ENCODE results near the gene CACNA1F.

Gene CACNA1F

GRCh38 chrX:49231333-49232000 is 1.7 kb downstream of the CACNA1F start:
- in situ Hi-C loops (cut with HindIII; ENCODE audit: low sequenced_read_pairs), result no loop called here

DNA sequence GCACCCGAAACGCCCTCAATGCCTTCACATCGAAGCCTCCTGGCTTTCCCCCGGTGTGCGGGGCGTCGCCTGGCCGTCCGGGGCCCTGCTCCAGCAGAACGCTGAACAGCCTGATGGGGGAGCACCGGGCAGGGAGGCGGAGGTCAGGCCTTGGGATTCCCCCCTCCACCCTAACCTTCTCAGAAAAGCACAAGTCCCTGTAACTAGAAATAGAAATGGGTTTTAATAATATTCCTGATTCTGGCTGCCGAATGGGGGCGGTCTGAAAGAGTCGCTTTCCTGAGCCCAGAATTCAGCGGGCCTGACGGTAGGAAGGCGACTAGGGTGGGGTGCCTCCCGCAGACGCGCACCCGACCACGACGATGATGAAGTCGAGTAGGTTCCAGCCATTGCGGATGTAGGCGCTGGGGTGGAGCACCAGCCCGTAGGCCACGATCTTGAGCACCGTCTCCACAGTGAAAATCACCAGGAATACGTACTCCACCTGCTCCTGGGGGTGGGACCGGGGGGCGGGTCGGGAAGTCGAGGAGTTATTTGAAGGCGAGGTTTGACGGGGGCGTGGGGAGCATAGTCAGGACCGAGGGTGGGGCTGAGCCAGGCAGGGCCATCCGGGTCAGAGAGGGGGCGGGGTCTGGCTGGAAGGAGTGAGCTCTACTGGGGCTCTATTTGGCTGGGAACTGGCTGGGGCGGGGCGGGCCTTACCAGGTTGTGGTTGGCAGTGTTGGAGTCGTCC is 2.5 kb downstream of the CACNA1F start:
- in situ Hi-C loops (cut with HindIII; ENCODE audit: low sequenced_read_pairs), result no loop called here

DNA sequence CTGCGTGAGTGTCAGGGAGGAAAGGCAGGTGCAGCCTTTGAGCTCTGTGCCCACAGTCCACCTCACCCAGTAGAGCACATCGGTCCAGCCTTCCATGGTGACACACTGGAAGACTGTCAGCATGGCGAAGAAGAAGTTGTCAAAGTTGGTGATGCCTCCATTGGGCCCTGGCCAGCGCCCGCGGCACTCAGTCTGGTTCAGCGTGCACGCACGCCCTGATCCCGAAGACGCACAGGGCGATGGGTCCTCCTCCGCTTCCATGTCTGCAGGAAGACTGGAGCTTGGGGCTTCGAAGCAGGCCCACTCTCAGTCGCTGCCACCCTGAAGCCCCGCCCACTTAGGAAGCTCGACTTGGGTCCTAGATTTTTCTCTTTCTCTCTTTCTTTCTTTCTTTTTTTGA is 5.0 kb downstream of the CACNA1F start:
- in situ Hi-C loops (cut with HindIII; ENCODE audit: low sequenced_read_pairs), result no loop called here

GRCh38 chrX:49227726-49228125 is 5.4 kb downstream of the CACNA1F start:
- in situ Hi-C loops (cut with HindIII; ENCODE audit: low sequenced_read_pairs), result no loop called here

DNA sequence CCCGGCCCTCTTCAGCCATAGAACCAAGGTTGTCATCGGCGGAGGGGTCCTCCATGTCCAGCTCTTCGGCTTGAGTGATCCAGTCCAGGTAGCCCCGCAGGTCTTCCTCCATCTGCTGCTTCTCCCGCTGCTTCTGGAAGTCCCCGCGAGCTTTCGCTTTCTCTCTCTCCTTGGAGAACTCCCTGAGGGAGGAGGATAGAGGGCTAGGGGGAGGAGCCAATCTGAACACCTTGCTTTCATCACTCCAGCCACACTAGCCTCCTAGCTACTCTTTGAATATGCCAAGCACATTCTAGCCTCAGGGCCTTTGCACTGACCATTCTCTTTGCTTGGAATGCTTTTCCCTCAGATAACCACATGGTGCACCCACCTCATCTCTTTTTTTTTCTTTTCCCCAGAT is 6.2 kb downstream of the CACNA1F start:
- in situ Hi-C loops (cut with HindIII; ENCODE audit: low sequenced_read_pairs), result no loop called here

DNA sequence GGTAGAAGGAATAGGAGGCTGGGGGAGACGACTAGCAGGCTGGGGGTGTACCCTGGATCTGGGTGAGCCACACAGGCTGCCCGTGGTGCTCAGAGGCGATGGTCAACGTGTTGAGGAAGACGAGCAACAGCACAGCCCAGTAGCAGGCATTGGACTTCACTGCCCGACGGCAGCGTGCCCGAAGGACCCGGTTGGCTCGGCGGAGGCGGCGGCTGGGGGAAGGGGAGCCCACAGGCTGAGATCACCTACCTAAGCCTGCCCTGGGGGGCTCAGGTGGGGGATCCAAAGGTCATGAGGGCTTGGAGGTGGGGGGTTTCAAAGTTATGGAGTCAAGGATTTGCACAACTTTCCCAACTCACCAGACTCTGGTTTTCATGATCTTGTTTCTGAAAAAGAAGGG is 7.3 kb downstream of the CACNA1F start:
- in situ Hi-C loops (cut with HindIII; ENCODE audit: low sequenced_read_pairs), result no loop called here

GRCh38 chrX:49221868-49222267 is 11.3 kb downstream of the CACNA1F start:
- in situ Hi-C loops (cut with HindIII; ENCODE audit: low sequenced_read_pairs), result no loop called here

- in situ Hi-C loops (cut with HindIII; ENCODE audit: low sequenced_read_pairs), result no loop called here
These were observed 13.0 kb downstream of the CACNA1F start for GRCh38 chrX:49220100-49220499.

- in situ Hi-C loops (cut with HindIII; ENCODE audit: low sequenced_read_pairs), result no loop called here
These were observed 18.1 kb downstream of the CACNA1F start for GRCh38 chrX:49214996-49215526.

GRCh38 chrX:49214416-49214815 is 18.7 kb downstream of the CACNA1F start:
- in situ Hi-C loops (cut with HindIII; ENCODE audit: low sequenced_read_pairs), result no loop called here

- in situ Hi-C loops (cut with HindIII; ENCODE audit: low sequenced_read_pairs), result no loop called here
These were observed 20.3 kb downstream of the CACNA1F start for GRCh38 chrX:49212861-49213260.

- in situ Hi-C loops (cut with HindIII; ENCODE audit: low sequenced_read_pairs), result no loop called here
These were observed 20.9 kb downstream of the CACNA1F start for GRCh38 chrX:49212209-49212608.

DNA sequence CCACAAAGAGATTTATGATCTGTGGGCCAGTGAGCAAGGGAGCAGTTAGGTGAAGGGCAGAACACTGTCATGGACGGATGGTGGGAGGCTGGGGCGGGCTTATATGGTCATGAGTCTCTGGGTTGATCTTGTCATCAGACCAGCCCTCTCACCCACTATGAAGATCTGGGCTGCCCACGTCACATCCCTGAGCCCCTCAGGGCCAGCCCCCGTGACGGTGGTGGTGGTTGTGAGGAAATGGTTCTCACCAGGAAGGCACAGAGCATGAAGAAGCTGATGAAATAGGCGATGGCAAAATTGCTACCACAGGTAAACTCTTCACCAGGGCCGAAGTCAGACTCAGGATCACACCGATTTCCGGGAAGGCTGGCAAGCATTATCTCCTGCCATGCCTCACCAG is 22.1 kb downstream of the CACNA1F start:
- in situ Hi-C loops (cut with HindIII; ENCODE audit: low sequenced_read_pairs), result no loop called here

- in situ Hi-C loops (cut with HindIII; ENCODE audit: low sequenced_read_pairs), result no loop called here
These were observed 22.7 kb downstream of the CACNA1F start for GRCh38 chrX:49210406-49210805.

GRCh38 chrX:49209434-49210251 is 23.5 kb downstream of the CACNA1F start:
- in situ Hi-C loops (cut with HindIII; ENCODE audit: low sequenced_read_pairs), result no loop called here

DNA sequence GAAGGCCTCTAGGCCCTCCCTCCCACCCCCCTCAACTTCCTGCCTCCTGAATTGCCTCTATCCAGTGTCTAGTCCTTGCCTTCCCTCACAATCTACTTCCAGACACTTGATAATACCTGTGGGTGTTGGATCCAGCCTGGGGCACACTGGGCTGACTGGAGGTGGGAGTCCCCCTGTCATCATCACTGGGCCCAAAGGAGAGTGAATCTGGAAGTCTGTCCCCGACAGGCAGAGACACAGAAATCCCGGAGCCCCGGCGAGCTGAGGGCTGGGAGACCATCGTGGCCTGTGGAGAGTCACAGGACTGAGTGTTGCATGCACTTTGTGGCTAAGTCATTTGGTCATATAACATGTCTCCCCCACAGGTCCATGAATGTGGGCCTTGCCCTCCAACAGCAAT is 24.7 kb downstream of the CACNA1F start:
- in situ Hi-C loops (cut with HindIII; ENCODE audit: low sequenced_read_pairs), result no loop called here

DNA sequence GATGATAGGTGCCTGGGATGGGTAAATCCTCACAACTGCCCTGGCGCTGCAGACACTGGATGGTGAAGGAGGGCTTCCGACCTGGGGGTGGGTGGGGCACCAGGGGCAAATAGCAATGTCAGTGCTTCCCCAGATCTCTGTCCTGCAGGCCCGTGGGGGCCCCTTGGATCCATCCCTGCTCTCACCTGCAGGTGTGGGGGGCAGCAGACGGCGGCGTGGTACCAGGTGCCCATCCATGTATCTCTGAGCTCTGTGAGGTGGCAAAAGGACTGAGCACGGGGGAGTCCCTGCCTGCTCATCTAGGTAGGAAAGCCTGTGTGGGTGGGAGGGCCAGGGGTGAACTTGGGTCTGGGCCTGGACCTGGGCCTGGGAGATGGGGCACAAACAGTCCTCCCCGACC is 26.6 kb downstream of the CACNA1F start:
- in situ Hi-C loops (cut with HindIII; ENCODE audit: low sequenced_read_pairs), result no loop called here

- in situ Hi-C loops (cut with HindIII; ENCODE audit: low sequenced_read_pairs), result no loop called here
These were observed 27.7 kb downstream of the CACNA1F start for GRCh38 chrX:49205443-49205842.

DNA sequence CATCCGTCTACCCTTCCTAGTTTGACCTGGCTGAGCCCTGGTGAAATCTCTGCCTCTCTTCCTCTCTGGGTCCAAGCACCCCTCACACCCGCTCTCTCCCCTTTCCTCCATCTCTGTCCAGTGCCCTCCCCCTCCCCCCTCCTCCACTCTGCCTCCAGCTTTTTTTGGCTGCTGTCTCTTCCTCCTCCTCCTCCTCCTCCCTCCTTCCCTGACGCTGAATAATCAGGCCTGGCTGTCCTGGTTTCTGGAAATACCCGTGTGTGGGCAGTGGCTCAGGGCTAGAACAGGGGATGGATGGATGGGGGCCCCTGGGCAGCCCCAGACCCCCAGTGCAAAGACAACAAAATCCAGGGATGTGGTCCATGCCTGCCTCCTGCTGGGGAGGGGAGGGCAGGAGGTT is 28.4 kb downstream of the CACNA1F start:
- in situ Hi-C loops (cut with HindIII; ENCODE audit: low sequenced_read_pairs), result no loop called here

DNA sequence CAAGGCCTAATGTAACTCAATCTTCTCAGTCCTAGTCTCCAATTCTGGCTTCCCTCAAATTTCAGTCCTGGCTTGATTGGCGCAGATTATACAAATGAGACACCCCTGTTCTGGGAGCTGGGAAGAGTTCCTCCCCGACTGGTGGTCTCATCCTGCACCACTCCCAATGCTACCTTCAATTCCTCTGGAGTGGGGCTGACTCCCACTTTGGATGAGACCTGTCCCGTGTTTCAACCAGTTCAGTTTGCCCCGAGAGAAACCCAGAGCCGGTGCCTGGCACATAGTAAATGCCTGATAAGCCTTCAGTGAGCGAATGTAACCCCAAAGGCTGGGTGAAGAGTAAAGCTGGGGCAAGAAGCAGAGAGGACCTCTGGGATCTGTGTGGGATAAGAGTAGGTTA is 29.1 kb downstream of the CACNA1F start:
- in situ Hi-C loops (cut with HindIII; ENCODE audit: low sequenced_read_pairs), result no loop called here

DNA sequence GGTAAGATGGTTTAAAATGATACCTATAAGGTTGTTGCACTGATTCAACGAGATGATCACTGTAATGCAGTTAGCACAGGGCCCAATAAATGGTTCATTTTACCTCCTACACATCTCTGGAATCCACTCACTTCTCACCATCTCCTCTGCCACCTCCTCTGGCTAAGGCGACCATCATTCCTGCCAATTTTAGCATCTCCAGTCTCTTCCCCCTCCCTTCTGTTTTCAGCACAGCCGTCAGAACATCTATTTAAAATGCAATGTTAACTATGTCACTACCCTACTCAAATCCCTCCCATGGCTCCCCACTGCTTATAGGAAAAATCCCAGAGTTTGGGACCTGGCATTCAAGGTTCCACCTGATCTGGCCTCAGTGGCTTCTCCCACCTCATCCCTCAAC is 29.6 kb downstream of the CACNA1F start:
- in situ Hi-C loops (cut with HindIII; ENCODE audit: low sequenced_read_pairs), result no loop called here

GRCh38 chrX:49202022-49202421 is 31.1 kb downstream of the CACNA1F start:
- in situ Hi-C loops (cut with HindIII; ENCODE audit: low sequenced_read_pairs), result no loop called here
